ENCODE results near the gene ARFRP1.
"Not testable (repeated sequence)": the region's sequence is repeated elsewhere in the genome, so short reads cannot be mapped to it uniquely, and the experiment has no call there.

ARFRP1 gene

GRCh38 chr20:63732118-63733095 is 24.6 kb upstream of the ARFRP1 start:
- DNase-seq = no peak

GRCh38 chr20:63731410-63731809 is 23.6 kb upstream of the ARFRP1 start:
- no peak for DNase-seq

GRCh38 chr20:63730189-63730733 is 22.5 kb upstream of the ARFRP1 start:
- DNase-seq = not testable (repeated sequence)

- not testable (repeated sequence) for DNase-seq
These were observed 15.3 kb upstream of the ARFRP1 start for GRCh38 chr20:63722967-63723622.

- no peak for DNase-seq
These were observed 11.2 kb upstream of the ARFRP1 start for GRCh38 chr20:63718996-63719395.

GRCh38 chr20:63714858-63715257 is 7.1 kb upstream of the ARFRP1 start:
- DNase-seq = peak in 1 of 5 experiments; percentile 15

GRCh38 chr20:63712191-63712590 is 4.4 kb upstream of the ARFRP1 start:
- DNase-seq = no peak

GRCh38 chr20:63711085-63711645 is 3.4 kb upstream of the ARFRP1 start:
- no peak for DNase-seq

- no peak for DNase-seq
These were observed 1.4 kb upstream of the ARFRP1 start for GRCh38 chr20:63709149-63709527.

GRCh38 chr20:63708301-63709148 is 749 bp upstream of the ARFRP1 start:
- DNase-seq = peak in 2 of 5 experiments; percentile 7 to 18

GRCh38 chr20:63706852-63707557 is 771 bp downstream of the ARFRP1 start:
- peak; percentile 26 to 78 (median 47) for DNase-seq

GRCh38 chr20:63706027-63706695 is 1.6 kb downstream of the ARFRP1 start:
- DNase-seq = no peak

- no peak for DNase-seq
These were observed 2.3 kb downstream of the ARFRP1 start for GRCh38 chr20:63705232-63706026.

- no peak for DNase-seq
These were observed 3.0 kb downstream of the ARFRP1 start for GRCh38 chr20:63704749-63705117.

- no peak for DNase-seq
These were observed 3.6 kb downstream of the ARFRP1 start for GRCh38 chr20:63703976-63704748.

GRCh38 chr20:63703471-63703975 is 4.3 kb downstream of the ARFRP1 start:
- no peak for DNase-seq

GRCh38 chr20:63702751-63703470 is 4.9 kb downstream of the ARFRP1 start:
- DNase-seq = no peak

- DNase-seq = no peak
These were observed 5.6 kb downstream of the ARFRP1 start for GRCh38 chr20:63702036-63702665.

All from T-helper 2 cell (primary cell).